A673 (cell line): ENCODE data around the gene C10orf105.

Source experiments
- EZH2 ChIP-seq: fragments of 200-600 bp; sonication (generic); IDR thresholded peaks from 2 replicates; pipeline ENCODE4 v1.6.1; 2017; ENCODE audit warnings: borderline replicate concordance, low read depth, mild to moderate bottlenecking, mixed read lengths, antibody characterized with exemption, low read length; ENCODE audit not compliant: poor library complexity, severe bottlenecking
- TF ChIP-seq, protein P1 (sequence below): fragments of 300-800, 200-600 bp; sonication (generic); conservative IDR thresholded peaks from 2 replicates; pipeline ENCODE4 v1.5.1; 2017; ENCODE audit warnings: low read depth, mild to moderate bottlenecking, antibody characterized with exemption, low read length, moderate library complexity, mixed read lengths

DNA sequence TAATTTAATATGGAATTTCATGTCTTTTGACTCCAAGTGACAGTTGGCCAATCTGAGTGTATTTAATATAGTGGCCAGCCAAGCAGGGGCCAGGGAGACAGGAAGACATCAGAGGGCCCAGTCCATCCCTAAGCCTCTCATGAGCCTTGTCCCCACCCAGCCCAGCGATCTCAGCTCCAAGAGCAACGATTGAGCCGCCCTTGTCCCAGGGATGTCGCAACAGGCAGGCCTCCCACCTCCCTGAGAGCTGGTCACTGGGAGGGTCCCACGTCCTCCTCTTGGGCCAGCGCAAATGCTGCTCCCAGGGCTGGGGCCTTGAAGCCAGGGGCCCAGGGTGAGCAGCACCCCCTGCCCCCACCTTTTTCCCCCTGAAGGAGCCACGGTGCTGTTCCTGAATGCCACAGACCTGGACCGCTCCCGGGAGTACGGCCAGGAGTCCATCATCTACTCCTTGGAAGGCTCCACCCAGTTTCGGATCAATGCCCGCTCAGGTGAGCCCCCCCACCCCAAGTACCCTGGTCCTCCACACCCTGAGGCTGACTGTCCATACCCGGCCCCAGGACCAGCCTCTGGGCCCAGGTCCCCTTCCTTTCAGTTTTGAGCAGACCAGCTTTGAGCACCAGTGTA lies 29.4 kb downstream of the C10orf105 start:
- TF ChIP-seq, protein P1, sequence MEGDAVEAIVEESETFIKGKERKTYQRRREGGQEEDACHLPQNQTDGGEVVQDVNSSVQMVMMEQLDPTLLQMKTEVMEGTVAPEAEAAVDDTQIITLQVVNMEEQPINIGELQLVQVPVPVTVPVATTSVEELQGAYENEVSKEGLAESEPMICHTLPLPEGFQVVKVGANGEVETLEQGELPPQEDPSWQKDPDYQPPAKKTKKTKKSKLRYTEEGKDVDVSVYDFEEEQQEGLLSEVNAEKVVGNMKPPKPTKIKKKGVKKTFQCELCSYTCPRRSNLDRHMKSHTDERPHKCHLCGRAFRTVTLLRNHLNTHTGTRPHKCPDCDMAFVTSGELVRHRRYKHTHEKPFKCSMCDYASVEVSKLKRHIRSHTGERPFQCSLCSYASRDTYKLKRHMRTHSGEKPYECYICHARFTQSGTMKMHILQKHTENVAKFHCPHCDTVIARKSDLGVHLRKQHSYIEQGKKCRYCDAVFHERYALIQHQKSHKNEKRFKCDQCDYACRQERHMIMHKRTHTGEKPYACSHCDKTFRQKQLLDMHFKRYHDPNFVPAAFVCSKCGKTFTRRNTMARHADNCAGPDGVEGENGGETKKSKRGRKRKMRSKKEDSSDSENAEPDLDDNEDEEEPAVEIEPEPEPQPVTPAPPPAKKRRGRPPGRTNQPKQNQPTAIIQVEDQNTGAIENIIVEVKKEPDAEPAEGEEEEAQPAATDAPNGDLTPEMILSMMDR, result no peak
- no peak for TF ChIP-seq EZH2
